Measurements from ENCODE around the gene PUSL1.

PUSL1 gene

DNA sequence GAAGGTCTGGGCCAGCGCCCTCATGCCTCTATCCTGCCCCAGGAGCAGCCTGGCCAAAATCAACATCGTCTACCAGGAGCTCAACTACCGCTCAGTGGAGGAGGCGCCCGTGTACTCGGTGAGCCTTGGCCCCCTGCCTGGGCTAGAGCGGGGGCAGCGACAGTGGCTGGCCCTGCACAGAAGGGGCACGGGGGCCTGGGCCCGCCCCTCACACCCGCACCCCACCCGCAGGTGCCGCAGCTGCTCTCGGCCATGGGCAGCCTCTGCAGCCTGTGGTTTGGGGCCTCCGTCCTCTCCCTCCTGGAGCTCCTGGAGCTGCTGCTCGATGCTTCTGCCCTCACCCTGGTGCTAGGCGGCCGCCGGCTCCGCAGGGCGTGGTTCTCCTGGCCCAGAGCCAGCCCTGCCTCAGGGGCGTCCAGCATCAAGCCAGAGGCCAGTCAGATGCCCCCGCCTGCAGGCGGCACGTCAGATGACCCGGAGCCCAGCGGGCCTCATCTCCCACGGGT is 17.3 kb upstream of the PUSL1 start (continued):
- TF ChIP-seq, protein P1, sequence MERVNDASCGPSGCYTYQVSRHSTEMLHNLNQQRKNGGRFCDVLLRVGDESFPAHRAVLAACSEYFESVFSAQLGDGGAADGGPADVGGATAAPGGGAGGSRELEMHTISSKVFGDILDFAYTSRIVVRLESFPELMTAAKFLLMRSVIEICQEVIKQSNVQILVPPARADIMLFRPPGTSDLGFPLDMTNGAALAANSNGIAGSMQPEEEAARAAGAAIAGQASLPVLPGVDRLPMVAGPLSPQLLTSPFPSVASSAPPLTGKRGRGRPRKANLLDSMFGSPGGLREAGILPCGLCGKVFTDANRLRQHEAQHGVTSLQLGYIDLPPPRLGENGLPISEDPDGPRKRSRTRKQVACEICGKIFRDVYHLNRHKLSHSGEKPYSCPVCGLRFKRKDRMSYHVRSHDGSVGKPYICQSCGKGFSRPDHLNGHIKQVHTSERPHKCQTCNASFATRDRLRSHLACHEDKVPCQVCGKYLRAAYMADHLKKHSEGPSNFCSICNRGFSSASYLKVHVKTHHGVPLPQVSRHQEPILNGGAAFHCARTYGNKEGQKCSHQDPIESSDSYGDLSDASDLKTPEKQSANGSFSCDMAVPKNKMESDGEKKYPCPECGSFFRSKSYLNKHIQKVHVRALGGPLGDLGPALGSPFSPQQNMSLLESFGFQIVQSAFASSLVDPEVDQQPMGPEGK (tag by site-specific recombination; IDR thresholded peaks at IDR 0.05) = peak; percentile 51; the same call in 1 of the 2 replicates
- peak; percentile 48; the same call in 1 of the 2 replicates for TF ChIP-seq ZFHX2 (tag by site-specific recombination; conservative IDR thresholded peaks at IDR 0.05)
- TF ChIP-seq ZNF600 (tag by site-specific recombination; IDR thresholded peaks at IDR 0.05) = no peak
- TF ChIP-seq MYNN (tag by site-specific recombination; IDR thresholded peaks at IDR 0.05; ENCODE audit: borderline replicate concordance) = no peak
- no peak for TF ChIP-seq ZNF132 (tag by site-specific recombination; IDR thresholded peaks at IDR 0.05; ENCODE audit: borderline replicate concordance)
- no peak for TF ChIP-seq ZNF561 (tag by site-specific recombination; IDR thresholded peaks at IDR 0.05; ENCODE audit: borderline replicate concordance)

DNA sequence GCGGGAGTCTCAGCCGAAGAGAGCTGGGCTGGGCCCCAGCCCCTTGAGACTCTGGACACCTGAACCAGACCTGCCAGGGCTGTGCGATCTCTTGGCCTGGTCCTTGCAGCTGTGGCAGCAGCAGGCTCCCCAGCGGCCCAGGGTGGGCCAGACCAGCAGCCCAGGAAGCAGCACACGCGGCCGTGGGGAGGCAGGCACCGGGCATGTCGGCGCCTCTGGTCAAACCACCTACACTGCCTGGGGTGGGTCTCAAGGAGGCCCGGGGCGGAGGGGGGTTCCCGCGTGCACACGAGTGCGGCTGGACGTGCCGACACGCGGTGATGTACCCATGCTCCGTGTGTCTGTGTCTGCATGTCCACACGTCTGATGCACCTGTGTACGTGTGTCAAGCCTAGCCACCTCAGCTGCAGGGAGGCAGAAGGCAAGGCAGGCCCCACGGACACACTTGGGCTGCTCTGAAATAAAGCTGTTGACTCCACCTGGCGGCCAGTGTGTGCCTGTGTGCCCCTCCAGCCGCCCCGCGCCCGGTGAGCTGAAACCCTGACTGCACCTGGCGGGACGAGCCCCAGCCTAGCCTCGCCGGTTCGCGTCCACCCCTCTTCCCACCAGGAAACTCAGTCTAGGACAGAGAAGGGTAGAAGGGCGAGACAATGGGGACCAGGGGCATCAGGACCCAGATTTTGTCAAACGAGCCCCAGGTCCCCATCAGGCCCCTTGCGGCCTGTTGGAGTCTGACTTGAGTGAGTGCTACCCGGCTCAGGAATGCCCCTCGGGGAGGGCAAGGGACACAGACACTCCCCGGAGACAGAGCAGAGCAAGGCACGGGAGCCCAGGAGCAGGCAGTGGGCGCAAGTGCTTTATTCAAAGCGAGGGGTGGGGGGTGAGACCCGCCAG is 16.6 kb upstream of the PUSL1 start:
- no peaks in the 10 kb centered on the region for H3K9me3 ChIP-seq (ENCODE audit: control insufficient read depth, insufficient read depth, low read depth, low read length)
- CTCF ChIA-PET = interaction anchor here (0.5 to 4.3 kb wide), 29 partner anchors 9 to 413 kb away, joined by 3 to 76 read pairs (median 3); no protein-coding TSS in a partner anchor
- H3K4me3 ChIP-seq (ENCODE audit: low read depth, low read length) = no peak overlapping the region
- POLR2A ChIA-PET = interaction anchor here (0.8 to 2.8 kb wide), 7 partner anchors 9 to 307 kb away, joined by 3 to 12 read pairs (median 4); partner anchors contain the start of gene UBE2J2
- no peaks in the 10 kb centered on the region for H3K4me1 ChIP-seq (ENCODE audit: control insufficient read depth, insufficient read depth, low read length)
- H3K27ac ChIP-seq (ENCODE audit: extremely low read depth, low read depth, low read length) = no peak overlapping the region
- H3K36me3 ChIP-seq (ENCODE audit: control insufficient read depth in 2 of 2, insufficient read depth in 1 of 2, low read length in 2 of 2) = peaks cover 0 to 33% of the 10 kb centered on the region in 2 experiments; a peak in 1 of 3 replicates
- TF ChIP-seq SP7 (tag by site-specific recombination; IDR thresholded peaks at IDR 0.05) (peak; percentile 41), ZSCAN30 (tag by site-specific recombination; IDR thresholded peaks at IDR 0.05) (peak; percentile 59; the same call in 1 of the 2 replicates), ZNF114 (tag by site-specific recombination; IDR thresholded peaks at IDR 0.05) (no peak), MEIS1 (CRISPR knock-in tag; IDR thresholded peaks at IDR 0.05; ENCODE audit: borderline replicate concordance) (no peak), ZEB2 (tag by site-specific recombination; IDR thresholded peaks at IDR 0.05) (peak; percentile 35; the same call in 1 of the 2 replicates), ZNF830 (tag by site-specific recombination; IDR thresholded peaks at IDR 0.05; ENCODE audit: low read depth) (no peak), ZNF248 (tag by site-specific recombination; IDR thresholded peaks at IDR 0.05) (no peak), ZNF391 (tag by site-specific recombination; IDR thresholded peaks at IDR 0.05; ENCODE audit: borderline replicate concordance, low read depth) (peak; percentile 26; the same call in 1 of the 2 replicates), ZNF600 (tag by site-specific recombination; IDR thresholded peaks at IDR 0.05) (peak; percentile 53; the same call in 1 of the 2 replicates), ZNF701 (tag by site-specific recombination; IDR thresholded peaks at IDR 0.05) (no peak), KLF8 (tag by site-specific recombination; IDR thresholded peaks at IDR 0.05) (peak; percentile 54; the same call in 1 of the 2 replicates), GLIS1 (tag by site-specific recombination; IDR thresholded peaks at IDR 0.05) (peak; percentile 73), ZNF37A (tag by site-specific recombination; IDR thresholded peaks at IDR 0.05) (no peak), MZF1 (tag by site-specific recombination; IDR thresholded peaks at IDR 0.05; ENCODE audit: borderline replicate concordance) (no peak), ZNF324 (tag by site-specific recombination; IDR thresholded peaks at IDR 0.05) (no peak), ZNF660 (tag by site-specific recombination; IDR thresholded peaks at IDR 0.05) (no peak; the same call in 1 of the 2 replicates)
- TF ChIP-seq, protein P1 (tag by site-specific recombination; IDR thresholded peaks at IDR 0.05) = peak; percentile 60
- TF ChIP-seq, protein P2, sequence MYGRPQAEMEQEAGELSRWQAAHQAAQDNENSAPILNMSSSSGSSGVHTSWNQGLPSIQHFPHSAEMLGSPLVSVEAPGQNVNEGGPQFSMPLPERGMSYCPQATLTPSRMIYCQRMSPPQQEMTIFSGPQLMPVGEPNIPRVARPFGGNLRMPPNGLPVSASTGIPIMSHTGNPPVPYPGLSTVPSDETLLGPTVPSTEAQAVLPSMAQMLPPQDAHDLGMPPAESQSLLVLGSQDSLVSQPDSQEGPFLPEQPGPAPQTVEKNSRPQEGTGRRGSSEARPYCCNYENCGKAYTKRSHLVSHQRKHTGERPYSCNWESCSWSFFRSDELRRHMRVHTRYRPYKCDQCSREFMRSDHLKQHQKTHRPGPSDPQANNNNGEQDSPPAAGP (tag by site-specific recombination; IDR thresholded peaks at IDR 0.05) = peak; percentile 65; the same call in 1 of the 2 replicates
- TF ChIP-seq, protein P3, sequence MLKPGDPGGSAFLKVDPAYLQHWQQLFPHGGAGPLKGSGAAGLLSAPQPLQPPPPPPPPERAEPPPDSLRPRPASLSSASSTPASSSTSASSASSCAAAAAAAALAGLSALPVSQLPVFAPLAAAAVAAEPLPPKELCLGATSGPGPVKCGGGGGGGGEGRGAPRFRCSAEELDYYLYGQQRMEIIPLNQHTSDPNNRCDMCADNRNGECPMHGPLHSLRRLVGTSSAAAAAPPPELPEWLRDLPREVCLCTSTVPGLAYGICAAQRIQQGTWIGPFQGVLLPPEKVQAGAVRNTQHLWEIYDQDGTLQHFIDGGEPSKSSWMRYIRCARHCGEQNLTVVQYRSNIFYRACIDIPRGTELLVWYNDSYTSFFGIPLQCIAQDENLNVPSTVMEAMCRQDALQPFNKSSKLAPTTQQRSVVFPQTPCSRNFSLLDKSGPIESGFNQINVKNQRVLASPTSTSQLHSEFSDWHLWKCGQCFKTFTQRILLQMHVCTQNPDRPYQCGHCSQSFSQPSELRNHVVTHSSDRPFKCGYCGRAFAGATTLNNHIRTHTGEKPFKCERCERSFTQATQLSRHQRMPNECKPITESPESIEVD (tag by site-specific recombination; IDR thresholded peaks at IDR 0.05) = no peak
- TF ChIP-seq, protein P4, sequence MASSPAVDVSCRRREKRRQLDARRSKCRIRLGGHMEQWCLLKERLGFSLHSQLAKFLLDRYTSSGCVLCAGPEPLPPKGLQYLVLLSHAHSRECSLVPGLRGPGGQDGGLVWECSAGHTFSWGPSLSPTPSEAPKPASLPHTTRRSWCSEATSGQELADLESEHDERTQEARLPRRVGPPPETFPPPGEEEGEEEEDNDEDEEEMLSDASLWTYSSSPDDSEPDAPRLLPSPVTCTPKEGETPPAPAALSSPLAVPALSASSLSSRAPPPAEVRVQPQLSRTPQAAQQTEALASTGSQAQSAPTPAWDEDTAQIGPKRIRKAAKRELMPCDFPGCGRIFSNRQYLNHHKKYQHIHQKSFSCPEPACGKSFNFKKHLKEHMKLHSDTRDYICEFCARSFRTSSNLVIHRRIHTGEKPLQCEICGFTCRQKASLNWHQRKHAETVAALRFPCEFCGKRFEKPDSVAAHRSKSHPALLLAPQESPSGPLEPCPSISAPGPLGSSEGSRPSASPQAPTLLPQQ (tag by site-specific recombination; IDR thresholded peaks at IDR 0.05) = 0 out of 2 replicates have a peak, but pooled peaks have one; percentile 31

All from HEK293 (cell line).